H1 (cell line): ENCODE data around the gene KCNK3. TPM values are rescaled to one million over a fixed set of nuclear protein-coding genes. Genes with fewer than 3 reads are reported as not detected.

Experiments
- BACH1 ChIP-seq: IDR thresholded peaks from 2 replicates; pipeline ENCODE4 v1.6.1; 2012; ENCODE audit warnings: low read length, improper control_type of control experiment
- BCL11A ChIP-seq, 2 experiments: IDR thresholded peaks; one replicate each; pipeline ENCODE4 v1.6.1; 2011; ENCODE audit warnings: low read depth in 2 of 2, low read length in 2 of 2, mild to moderate bottlenecking in 2 of 2
- BRCA1 ChIP-seq: IDR thresholded peaks from 2 replicates; pipeline ENCODE4 v1.6.1; 2012; ENCODE audit warnings: low read depth, low read length, improper control_type of control experiment
- CBX5 ChIP-seq: fragments of 300-800, 300-1000 bp; sonication (generic); IDR thresholded peaks from 2 replicates; pipeline ENCODE4 v1.7.1; 2016; ENCODE audit warnings: antibody characterized with exemption, low read length, low read depth
- CEBPB ChIP-seq: IDR thresholded peaks from 2 replicates; pipeline ENCODE4 v1.6.1; 2012; ENCODE audit warnings: low read depth, low read length
- CHD2 ChIP-seq: IDR thresholded peaks from 2 replicates; pipeline ENCODE4 v1.6.1; 2012; ENCODE audit warnings: low read length, improper control_type of control experiment
- CREB1 ChIP-seq: IDR thresholded peaks from 2 replicates; pipeline ENCODE4 v1.6.1; 2012; ENCODE audit warnings: inconsistent platforms
- CTBP2 ChIP-seq: IDR thresholded peaks from 2 replicates; pipeline ENCODE4 v1.7.0; 2011; ENCODE audit warnings: borderline replicate concordance, mild to moderate bottlenecking, moderate library complexity, mixed read lengths, low read length; ENCODE audit not compliant: insufficient read depth, insufficient read length
- GABPA ChIP-seq: IDR thresholded peaks from 2 replicates; pipeline ENCODE4 v1.6.1; 2011; ENCODE audit warnings: mild to moderate bottlenecking, low read length, moderate library complexity, borderline replicate concordance; ENCODE audit not compliant: insufficient read depth
- MAX ChIP-seq: IDR thresholded peaks from 2 replicates; pipeline ENCODE4 v1.6.1; 2012; ENCODE audit warnings: inconsistent platforms
- NANOG ChIP-seq: IDR thresholded peaks from 2 replicates; pipeline ENCODE4 v1.6.1; 2011; ENCODE audit warnings: low read length, low read depth, mild to moderate bottlenecking, inconsistent platforms; ENCODE audit not compliant: insufficient read depth, poor library complexity, severe bottlenecking
- PHF8 ChIP-seq: fragments of 200-600 bp; sonication (generic); conservative IDR thresholded peaks from 2 replicates; pipeline ENCODE4 v1.7.1; 2012; ENCODE audit warnings: low read depth, mild to moderate bottlenecking, inconsistent platforms, low read length, moderate library complexity
- POLR2AphosphoS5 ChIP-seq: IDR thresholded peaks from 2 replicates; pipeline ENCODE4 v1.6.1; 2011; ENCODE audit warnings: low read depth, low read length
- POU5F1 ChIP-seq: IDR thresholded peaks from 2 replicates; pipeline ENCODE4 v1.6.1; 2011; ENCODE audit warnings: low read depth, mild to moderate bottlenecking, low read length, moderate library complexity
- RAD21 ChIP-seq, 2 experiments: IDR thresholded peaks in 1 of 2; conservative IDR thresholded peaks in 1 of 2; 2 replicates each; pipeline ENCODE4 v1.6.1; 2011; ENCODE audit warnings: low read depth in 2 of 2, low read length in 2 of 2, improper control_type of control experiment in 1 of 2, inconsistent platforms in 1 of 2, mild to moderate bottlenecking in 1 of 2, moderate library complexity in 1 of 2
- RFX5 ChIP-seq: IDR thresholded peaks from 2 replicates; pipeline ENCODE4 v1.6.1; 2011; ENCODE audit warnings: low read depth, low read length, improper control_type of control experiment, borderline replicate concordance
- SP1 ChIP-seq: IDR thresholded peaks from 2 replicates; pipeline ENCODE4 v1.6.1; 2011; ENCODE audit warnings: low read depth, low read length
- SP2 ChIP-seq: IDR thresholded peaks from 2 replicates; pipeline ENCODE4 v1.6.1; 2012; ENCODE audit warnings: mild to moderate bottlenecking, low read length, inconsistent platforms
- SUZ12 ChIP-seq: fragments of 200-600 bp; sonication (generic); IDR thresholded peaks from 2 replicates; pipeline ENCODE4 v1.6.1; 2012; ENCODE audit warnings: mild to moderate bottlenecking, inconsistent platforms, low read length, moderate library complexity, mixed read lengths
- TAF7 ChIP-seq: optimal IDR thresholded peaks from 2 replicates; pipeline ENCODE3; 2011; ENCODE audit warnings: low read depth, mild to moderate bottlenecking, inconsistent platforms, low read length, moderate library complexity, borderline replicate concordance
- TBP ChIP-seq: IDR thresholded peaks from 2 replicates; pipeline ENCODE4 v1.6.1; 2011; ENCODE audit warnings: low read depth, low read length, improper control_type of control experiment
- TEAD4 ChIP-seq: IDR thresholded peaks from 2 replicates; pipeline ENCODE4 v1.6.1; 2012; ENCODE audit warnings: low read depth, low read length, inconsistent platforms, mixed read lengths
- YY1 ChIP-seq: IDR thresholded peaks from 2 replicates; pipeline ENCODE4 v1.6.1; 2011; ENCODE audit warnings: low read depth, mild to moderate bottlenecking, low read length
- polyA plus RNA-seq, 7 experiments: library from polyadenylated mRNA; depleted of rRNA in 3 of 7; stranded (reverse) in 5 of 7; unstranded in 2 of 7; fragments of >200 nt in 5 of 7; fragments of 200-250 nt in 2 of 7; gene quantifications; 1 replicate in 5 of 7; 2 replicates in 1 of 7; 4 replicates in 1 of 7; pipeline versions ENCODE4 v1.2.1 to v1.2.3, GENCODE V29; 2011 to 2013; ENCODE audit warnings: missing spikeins in 2 of 7, mixed read lengths in 2 of 7
- total RNA-seq: library from RNA; stranded (reverse); fragmentation: NEBNext Ultra II Directional; extraction: Animal tissue kit (Norgen Biotek cat#: 25700); gene quantifications from 2 replicates; pipeline ENCODE4 v1.2.1, GENCODE V29; 2021
- TF ChIP-seq, protein P1 (sequence below): IDR thresholded peaks from 2 replicates; pipeline ENCODE4 v1.6.1; 2012; ENCODE audit warnings: inconsistent platforms

Gene KCNK3
- total and polyA plus RNA-seq, 2 of the 8 experiments (the other 6 are each of a cell fraction or from before 2014, with no cell fraction given) = 0.29 to 0.30 TPM

DNA sequence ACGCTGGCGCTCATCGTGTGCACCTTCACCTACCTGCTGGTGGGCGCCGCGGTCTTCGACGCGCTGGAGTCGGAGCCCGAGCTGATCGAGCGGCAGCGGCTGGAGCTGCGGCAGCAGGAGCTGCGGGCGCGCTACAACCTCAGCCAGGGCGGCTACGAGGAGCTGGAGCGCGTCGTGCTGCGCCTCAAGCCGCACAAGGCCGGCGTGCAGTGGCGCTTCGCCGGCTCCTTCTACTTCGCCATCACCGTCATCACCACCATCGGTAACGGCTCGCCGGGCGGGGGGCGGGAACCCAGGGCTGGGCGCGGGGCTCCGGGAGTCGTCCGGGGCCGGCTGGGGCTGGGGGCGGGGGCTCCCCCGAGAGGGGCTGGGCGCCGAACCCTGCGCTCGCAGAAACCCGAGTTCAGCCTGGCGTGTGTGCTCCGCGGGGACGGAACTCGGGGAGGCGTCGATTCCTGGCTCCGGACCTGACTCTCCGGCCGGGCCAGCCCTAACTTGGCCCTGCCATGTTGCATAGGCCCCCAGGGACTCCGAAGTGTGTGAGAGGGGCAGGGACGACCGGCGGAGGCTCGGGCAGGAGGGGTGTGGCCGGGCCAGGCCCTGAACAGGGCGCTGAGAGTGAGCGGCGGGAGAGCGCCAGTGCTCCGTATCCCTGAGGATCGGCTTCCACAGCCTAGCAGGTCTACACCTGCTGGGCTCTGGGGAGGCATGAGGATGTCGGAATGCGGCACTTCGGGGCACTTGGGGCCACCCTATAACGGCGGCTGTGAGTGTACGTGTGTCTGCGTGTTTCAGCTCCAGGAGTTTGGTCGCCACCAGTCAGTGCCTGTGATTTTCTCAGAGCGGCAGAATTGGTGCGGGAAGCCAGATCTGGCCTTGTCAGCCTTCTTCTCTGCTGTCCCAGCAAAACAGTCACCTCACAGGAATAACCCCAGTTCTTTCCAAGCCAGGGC is 651 bp downstream of the KCNK3 start (continued):
- TF ChIP-seq TAF7 (no peak), CHD2 (no peak), POU5F1 (no peak), BACH1 (no peak), YY1 (no peak), CTBP2 (no peak), MAX (peak; percentile 86), SUZ12 (peak; percentile 69), CEBPB (no peak), POLR2AphosphoS5 (no peak), GABPA (no peak), PHF8 (no peak), SP2 (no peak), RFX5 (no peak), BCL11A (IDR thresholded peaks at IDR 0.05; ENCODE audit: low read depth in 2 of 2, low read length in 2 of 2) (no peak), CREB1 (no peak), SP1 (no peak), NANOG (no peak), CBX5 (no peak), TBP (peak; percentile 48; the same call in 1 of the 2 replicates), BRCA1 (no peak), TEAD4 (no peak; the same call in 1 of the 2 replicates), RAD21 (IDR thresholded peaks at IDR 0.05 in 1 of 2, conservative IDR thresholded peaks at IDR 0.05 in 1 of 2; ENCODE audit: low read depth in 2 of 2, low read length in 2 of 2) (no peak; a peak in 1 of 4 replicates)
- TF ChIP-seq, protein P1, sequence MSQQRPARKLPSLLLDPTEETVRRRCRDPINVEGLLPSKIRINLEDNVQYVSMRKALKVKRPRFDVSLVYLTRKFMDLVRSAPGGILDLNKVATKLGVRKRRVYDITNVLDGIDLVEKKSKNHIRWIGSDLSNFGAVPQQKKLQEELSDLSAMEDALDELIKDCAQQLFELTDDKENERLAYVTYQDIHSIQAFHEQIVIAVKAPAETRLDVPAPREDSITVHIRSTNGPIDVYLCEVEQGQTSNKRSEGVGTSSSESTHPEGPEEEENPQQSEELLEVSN = peak; percentile 90
